Activated CD8-positive, alpha-beta memory T cell treated with anti-CD3 and anti-CD28 coated beads for 48 hours (primary cell): ENCODE data around the gene TRIM62.
A peak's percentile ranks its signal among the peaks of the same experiment; 100 is the strongest.

ENCODE experiments used
- DNase-seq, 3 experiments: peaks; one replicate each; pipeline ENCODE4 v3.0.0-alpha.2; 2020; ENCODE audit warnings: low read depth in 2 of 3, low spot score in 2 of 3

The TRIM62 gene

GRCh38 chr1:33180911-33181890 is 642 bp downstream of the TRIM62 start:
- DNase-seq = peak; percentile 37 to 57 (median 52)

- no peak for DNase-seq
Observed at GRCh38 chr1:33180226-33180910, 1.5 kb downstream of the TRIM62 start.

- DNase-seq = no peak
Observed at GRCh38 chr1:33178836-33179439, 2.9 kb downstream of the TRIM62 start.

GRCh38 chr1:33177996-33178540 is 3.8 kb downstream of the TRIM62 start:
- no peak for DNase-seq

GRCh38 chr1:33176887-33177286 is 5.0 kb downstream of the TRIM62 start:
- no peak for DNase-seq

- DNase-seq = no peak
Observed at GRCh38 chr1:33176362-33176850, 5.4 kb downstream of the TRIM62 start.

- DNase-seq = no peak
Observed at GRCh38 chr1:33175865-33176264, 6.0 kb downstream of the TRIM62 start.

GRCh38 chr1:33173091-33173490 is 8.8 kb downstream of the TRIM62 start:
- DNase-seq = no peak

- no peak for DNase-seq
Observed at GRCh38 chr1:33171977-33172813, 9.6 kb downstream of the TRIM62 start.

- no peak for DNase-seq
Observed at GRCh38 chr1:33170351-33171274, 11.2 kb downstream of the TRIM62 start.

- DNase-seq = no peak
Observed at GRCh38 chr1:33169290-33170055, 12.4 kb downstream of the TRIM62 start.

- no peak for DNase-seq
Observed at GRCh38 chr1:33168556-33169289, 13.1 kb downstream of the TRIM62 start.

- no peak for DNase-seq
Observed at GRCh38 chr1:33167650-33168447, 14.0 kb downstream of the TRIM62 start.

- no peak for DNase-seq
Observed at GRCh38 chr1:33165809-33166208, 16.0 kb downstream of the TRIM62 start.

- DNase-seq = no peak
Observed at GRCh38 chr1:33165209-33165608, 16.6 kb downstream of the TRIM62 start.

GRCh38 chr1:33163621-33164519 is 18.0 kb downstream of the TRIM62 start:
- DNase-seq = no peak
